Upper lobe of right lung (tissue), 1 donor: ENCODE data around the gene TMEM17. TPM values are rescaled to one million over a fixed set of nuclear protein-coding genes. Genes with fewer than 3 reads are reported as not detected.

Source experiments
- ATAC-seq: fragments of 200-7000 bp; cut with Tn5 transposase; one replicate; pipeline ENCODE4 v1.9.1; 2020; ENCODE audit warnings: mild to moderate bottlenecking, moderate library complexity
- DNase-seq: peaks from one replicate; pipeline ENCODE4 v3.0.0-alpha.2; 2020
- H3K27ac ChIP-seq: fragments of 200-600 bp; one replicate; pipeline ENCODE4 v1.8.0; 2022
- H3K27me3 ChIP-seq: fragments of 200-600 bp; one replicate; pipeline ENCODE4 v1.8.0; 2022; ENCODE audit warnings: mild to moderate bottlenecking
- H3K36me3 ChIP-seq: fragments of 200-600 bp; one replicate; pipeline ENCODE4 v1.8.0; 2022
- H3K4me1 ChIP-seq: fragments of 200-600 bp; one replicate; pipeline ENCODE4 v1.8.0; 2022
- H3K4me3 ChIP-seq: fragments of 200-600 bp; one replicate; pipeline ENCODE4 v1.8.0; 2022; ENCODE audit warnings: mild to moderate bottlenecking
- H3K9me3 ChIP-seq: fragments of 200-600 bp; one replicate; pipeline ENCODE4 v1.8.0; 2022
- intact Hi-C: fragments of 100-400 bp; cut with DNase I; formaldehyde crosslinking; loops from one replicate; pipeline ENCODE4 v1.11.0; 2022
- total RNA-seq: library from RNA; stranded (reverse); fragmentation: NEBNext Ultra II Directional; extraction: Animal tissue kit (Norgen Biotek cat#: 25700); gene quantifications from one replicate; pipeline ENCODE4 v1.2.1, GENCODE V29; 2021
- TF ChIP-seq, protein P1 (sequence below): fragments of 200-600 bp; IDR thresholded peaks from one replicate; pipeline ENCODE4 v1.8.0; 2022; ENCODE audit warnings: antibody characterized with exemption
- donor health status: DM: no; HTN: yes; CAD: no; lungs with severe emphysema.

TMEM17 gene
- total RNA-seq, 1 donor from 2014 or later = 2.0 TPM

DNA sequence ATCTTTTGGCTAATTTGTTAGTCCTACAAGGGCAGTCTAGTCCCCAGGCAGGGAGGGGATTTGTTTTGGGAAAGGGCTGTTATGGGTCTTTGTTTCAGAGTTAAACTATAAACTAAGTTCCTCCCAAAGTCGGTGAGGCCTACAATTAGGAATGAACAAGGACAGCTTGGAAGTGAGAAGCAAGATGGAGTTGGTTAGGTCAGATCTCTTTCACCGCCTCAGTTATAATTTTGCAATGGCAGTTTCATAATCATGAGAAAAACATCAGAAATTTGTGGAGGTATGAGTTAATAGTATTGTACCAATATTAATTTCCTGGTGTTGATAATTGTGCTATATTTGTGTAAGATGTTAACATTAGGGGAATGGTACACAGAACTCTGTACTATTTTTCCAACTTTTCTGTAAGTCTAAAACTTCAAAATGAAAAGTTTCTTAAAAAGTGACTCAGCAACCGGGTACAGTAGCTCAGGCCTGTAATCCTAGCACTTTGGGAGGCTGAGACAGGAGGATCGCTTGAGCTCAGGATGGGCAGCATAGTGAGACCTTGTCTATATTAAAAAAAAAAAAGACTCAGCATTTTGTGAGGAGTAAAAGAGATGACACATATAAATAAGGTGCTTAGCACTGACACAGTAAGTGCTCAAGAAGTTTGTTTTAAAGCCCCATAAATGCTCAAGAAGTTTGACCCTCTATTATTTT, 40.8 kb downstream of the TMEM17 start:
- Histone ChIP-seq H3K9me3 (no peaks in the 10 kb centered on the region), H3K27me3 (no peaks in the 10 kb centered on the region), H3K27ac (no peak overlapping the region), H3K4me3 (no peak overlapping the region), H3K4me1 (peaks cover 12% of the 10 kb centered on the region), H3K36me3 (no peaks in the 10 kb centered on the region)
- TF ChIP-seq, protein P1, sequence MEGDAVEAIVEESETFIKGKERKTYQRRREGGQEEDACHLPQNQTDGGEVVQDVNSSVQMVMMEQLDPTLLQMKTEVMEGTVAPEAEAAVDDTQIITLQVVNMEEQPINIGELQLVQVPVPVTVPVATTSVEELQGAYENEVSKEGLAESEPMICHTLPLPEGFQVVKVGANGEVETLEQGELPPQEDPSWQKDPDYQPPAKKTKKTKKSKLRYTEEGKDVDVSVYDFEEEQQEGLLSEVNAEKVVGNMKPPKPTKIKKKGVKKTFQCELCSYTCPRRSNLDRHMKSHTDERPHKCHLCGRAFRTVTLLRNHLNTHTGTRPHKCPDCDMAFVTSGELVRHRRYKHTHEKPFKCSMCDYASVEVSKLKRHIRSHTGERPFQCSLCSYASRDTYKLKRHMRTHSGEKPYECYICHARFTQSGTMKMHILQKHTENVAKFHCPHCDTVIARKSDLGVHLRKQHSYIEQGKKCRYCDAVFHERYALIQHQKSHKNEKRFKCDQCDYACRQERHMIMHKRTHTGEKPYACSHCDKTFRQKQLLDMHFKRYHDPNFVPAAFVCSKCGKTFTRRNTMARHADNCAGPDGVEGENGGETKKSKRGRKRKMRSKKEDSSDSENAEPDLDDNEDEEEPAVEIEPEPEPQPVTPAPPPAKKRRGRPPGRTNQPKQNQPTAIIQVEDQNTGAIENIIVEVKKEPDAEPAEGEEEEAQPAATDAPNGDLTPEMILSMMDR = no peak
- DNase-seq = no peak
- no peak for ATAC-seq
- intact Hi-C loops = no loop called here

- Histone ChIP-seq H3K27ac (no peak overlapping the region), H3K4me3 (no peak overlapping the region), H3K36me3 (no peaks in the 10 kb centered on the region), H3K27me3 (no peaks in the 10 kb centered on the region), H3K4me1 (peaks cover 12% of the 10 kb centered on the region), H3K9me3 (no peaks in the 10 kb centered on the region)
- intact Hi-C loops = no loop called here
- no peak for ATAC-seq
- TF ChIP-seq, protein P1 = no peak
- DNase-seq = no peak
These were observed 41.6 kb downstream of the TMEM17 start for GRCh38 chr2:62464221-62465007.

- Histone ChIP-seq H3K36me3 (no peaks in the 10 kb centered on the region), H3K27ac (no peak overlapping the region), H3K27me3 (no peaks in the 10 kb centered on the region), H3K9me3 (no peaks in the 10 kb centered on the region), H3K4me3 (no peak overlapping the region), H3K4me1 (peaks cover 21% of the 10 kb centered on the region)
- intact Hi-C loops = no loop called here
- TF ChIP-seq, protein P1 = no peak
- ATAC-seq = no peak
- no peak for DNase-seq
These were observed 43.8 kb downstream of the TMEM17 start for GRCh38 chr2:62462211-62462610.

DNA sequence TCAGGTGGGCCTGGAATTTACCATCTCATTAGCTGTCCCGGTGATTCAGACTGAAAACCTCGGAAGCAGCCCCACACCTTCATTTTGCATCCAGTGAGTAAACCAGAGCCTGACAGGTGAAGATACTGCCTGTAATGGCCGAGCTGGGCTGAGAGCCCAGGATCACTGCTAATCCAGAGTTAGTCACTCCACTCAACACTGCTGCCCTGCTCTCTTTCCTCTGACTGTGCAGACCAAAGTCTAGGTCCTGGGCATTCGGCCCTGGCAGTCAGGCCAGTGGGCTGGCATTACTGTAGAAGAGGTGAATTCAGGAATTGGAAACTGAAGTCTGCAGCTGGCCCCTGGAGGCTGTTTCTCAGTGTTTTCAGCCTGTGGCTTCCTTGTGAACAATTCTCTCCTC, 44.3 kb downstream of the TMEM17 start:
- DNase-seq (no peak), ATAC-seq (peak; percentile 6)
- Histone ChIP-seq H3K27ac (no peak overlapping the region), H3K9me3 (no peaks in the 10 kb centered on the region), H3K27me3 (no peaks in the 10 kb centered on the region), H3K4me3 (no peak overlapping the region), H3K4me1 (peaks cover 19% of the 10 kb centered on the region), H3K36me3 (no peaks in the 10 kb centered on the region)
- TF ChIP-seq, protein P1 = no peak
- intact Hi-C loops = no loop called here

DNA sequence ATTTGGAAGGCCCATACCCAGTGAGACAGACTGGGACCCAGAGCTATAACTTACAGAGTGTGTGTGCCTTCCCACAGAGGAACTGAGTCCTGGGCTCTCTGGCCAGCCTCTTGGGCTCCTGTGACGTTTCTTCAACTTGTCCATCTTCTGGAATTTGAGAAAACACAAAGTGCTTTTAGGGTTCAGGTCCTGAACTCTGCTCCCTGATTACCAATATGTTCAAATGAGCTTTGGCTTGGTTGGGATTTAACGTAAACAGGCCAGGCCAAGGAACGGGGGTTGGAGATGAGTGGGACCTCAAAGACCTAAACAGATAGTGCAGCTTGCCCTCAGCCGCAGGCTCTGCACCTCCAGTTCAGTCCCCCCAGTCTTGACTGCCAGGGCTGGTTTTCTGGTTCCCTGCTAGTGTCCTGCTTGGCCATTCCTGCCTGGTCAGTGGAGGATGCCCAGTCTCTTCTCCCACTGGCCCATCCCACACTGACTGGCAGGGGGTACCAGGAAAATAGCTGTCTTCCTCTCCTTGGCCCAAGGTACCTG, 44.9 kb downstream of the TMEM17 start:
- intact Hi-C loops = no loop called here
- H3K27ac ChIP-seq = no peak overlapping the region

More for the DNA sequence above, 44.9 kb downstream of the TMEM17 start:
- Histone ChIP-seq H3K9me3 (no peaks in the 10 kb centered on the region), H3K36me3 (no peaks in the 10 kb centered on the region), H3K4me3 (no peak overlapping the region), H3K27me3 (no peaks in the 10 kb centered on the region), H3K4me1 (peaks cover 17% of the 10 kb centered on the region)
- no peak for ATAC-seq
- TF ChIP-seq, protein P1 = no peak
- DNase-seq = no peak
